Gastroesophageal sphincter (tissue), 3 donors: ENCODE measurements around the gene ERGIC2.

Source experiments
- POLR2A ChIP-seq, 2 donors: fragments of 450-650 bp; IDR thresholded peaks; one replicate each; pipeline ENCODE4 v1.6.1; 2017; ENCODE audit warnings: antibody characterized with exemption in 2 of 2, mild to moderate bottlenecking in 2 of 2, moderate library complexity in 1 of 2
- POLR2AphosphoS5 ChIP-seq: sonication (generic); formaldehyde crosslinking; IDR thresholded peaks from one replicate; pipeline ENCODE4 v1.6.1; 2017; ENCODE audit warnings: antibody characterized with exemption
- TF ChIP-seq, protein P1 (sequence below), 4 experiments: fragments of 200-600 bp in 2 of 4; fragments of 450-650 bp in 2 of 4; sonication (generic) in 1 of 4; IDR thresholded peaks; one replicate each; pipeline ENCODE4 v1.5.1; 2017 to 2019; ENCODE audit warnings: antibody characterized with exemption in 4 of 4, mild to moderate bottlenecking in 2 of 4, moderate library complexity in 2 of 4

- TF ChIP-seq, protein P1, sequence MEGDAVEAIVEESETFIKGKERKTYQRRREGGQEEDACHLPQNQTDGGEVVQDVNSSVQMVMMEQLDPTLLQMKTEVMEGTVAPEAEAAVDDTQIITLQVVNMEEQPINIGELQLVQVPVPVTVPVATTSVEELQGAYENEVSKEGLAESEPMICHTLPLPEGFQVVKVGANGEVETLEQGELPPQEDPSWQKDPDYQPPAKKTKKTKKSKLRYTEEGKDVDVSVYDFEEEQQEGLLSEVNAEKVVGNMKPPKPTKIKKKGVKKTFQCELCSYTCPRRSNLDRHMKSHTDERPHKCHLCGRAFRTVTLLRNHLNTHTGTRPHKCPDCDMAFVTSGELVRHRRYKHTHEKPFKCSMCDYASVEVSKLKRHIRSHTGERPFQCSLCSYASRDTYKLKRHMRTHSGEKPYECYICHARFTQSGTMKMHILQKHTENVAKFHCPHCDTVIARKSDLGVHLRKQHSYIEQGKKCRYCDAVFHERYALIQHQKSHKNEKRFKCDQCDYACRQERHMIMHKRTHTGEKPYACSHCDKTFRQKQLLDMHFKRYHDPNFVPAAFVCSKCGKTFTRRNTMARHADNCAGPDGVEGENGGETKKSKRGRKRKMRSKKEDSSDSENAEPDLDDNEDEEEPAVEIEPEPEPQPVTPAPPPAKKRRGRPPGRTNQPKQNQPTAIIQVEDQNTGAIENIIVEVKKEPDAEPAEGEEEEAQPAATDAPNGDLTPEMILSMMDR (IDR thresholded peaks at IDR 0.05), result no peak
- no peak for TF ChIP-seq POLR2A (IDR thresholded peaks at IDR 0.05)
- TF ChIP-seq POLR2AphosphoS5, result no peak
Measured at GRCh38 chr12:29427964-29428363, 47.0 kb upstream of the ERGIC2 start.
